Stimulated activated CD4-positive, alpha-beta T cell treated with anti-CD3 and anti-CD28 coated beads, Interleukin-4, amount 100 ng/mL, for 48 hours (primary cell): ENCODE measurements around the gene OR4K1.
"Not testable (repeated sequence)": the region's sequence is repeated elsewhere in the genome, so short reads cannot be mapped to it uniquely, and the experiment has no call there.

Source experiments
- DNase-seq, 2 donors: peaks; one replicate each; pipeline ENCODE4 v3.0.0-alpha.2; 2020; ENCODE audit warnings: low read depth in 2 of 2

Gene OR4K1

GRCh38 chr14:19930617-19931016 lies at the start of gene OR4K1:
OR4K1 (plus strand) TSS chr14:19930917; CDS start chr14:19935667, 4,750 bp downstream.
- no peak for DNase-seq

GRCh38 chr14:19895282-19895681 lies 35.4 kb upstream of the OR4K1 start:
- no peak for DNase-seq

- DNase-seq = no peak
Observed at GRCh38 chr14:19900999-19901398, 29.7 kb upstream of the OR4K1 start.

- DNase-seq = no peak
Observed at GRCh38 chr14:19902409-19902808, 28.3 kb upstream of the OR4K1 start.

- DNase-seq = no peak
Observed at GRCh38 chr14:19906665-19907064, 24.1 kb upstream of the OR4K1 start.

- no peak for DNase-seq
Observed at GRCh38 chr14:19911114-19911513, 19.6 kb upstream of the OR4K1 start.

GRCh38 chr14:19917243-19917642 lies 13.5 kb upstream of the OR4K1 start:
- DNase-seq = no peak

- DNase-seq = no peak
Observed at GRCh38 chr14:19917955-19918518, 12.7 kb upstream of the OR4K1 start.

- DNase-seq = no peak
Observed at GRCh38 chr14:19918553-19919264, 12.0 kb upstream of the OR4K1 start.

- no peak for DNase-seq
Observed at GRCh38 chr14:19920021-19920657, 10.6 kb upstream of the OR4K1 start, which contains the start of gene OR4K5. OR4K5 (plus strand) TSS chr14:19920607; CDS start chr14:19920607, 0 bp downstream.

GRCh38 chr14:19941668-19942067 lies 11.0 kb downstream of the OR4K1 start:
- DNase-seq = no peak

- DNase-seq = no peak
Observed at GRCh38 chr14:19947413-19948090, 16.8 kb downstream of the OR4K1 start.

GRCh38 chr14:19949218-19949617 lies 18.5 kb downstream of the OR4K1 start:
- no peak for DNase-seq

GRCh38 chr14:19969735-19970134 lies 39.0 kb downstream of the OR4K1 start:
- DNase-seq = not testable (repeated sequence)

- no peak for DNase-seq
Observed at GRCh38 chr14:19974844-19975243, 44.1 kb downstream of the OR4K1 start.

GRCh38 chr14:19975291-19975690 lies 44.6 kb downstream of the OR4K1 start, which contains the start of gene OR4K15:
OR4K15 (plus strand) TSS chr14:19975591; CDS start chr14:19975591, 0 bp downstream.
- DNase-seq = no peak
